GM12801 (cell line): ENCODE measurements around the gene SOAT1.

Experiments used
- CTCF ChIP-seq: IDR thresholded peaks from one replicate; pipeline ENCODE4 v1.5.1; 2011; ENCODE audit warnings: control low read depth; ENCODE audit not compliant: insufficient read length; ENCODE audit errors: extremely low read depth

The SOAT1 gene

GRCh38 chr1:179310291-179310690 lies 16.7 kb downstream of the SOAT1 start:
- TF ChIP-seq CTCF: no peak

GRCh38 chr1:179310721-179311120 lies 17.1 kb downstream of the SOAT1 start:
- TF ChIP-seq CTCF: no peak

DNA sequence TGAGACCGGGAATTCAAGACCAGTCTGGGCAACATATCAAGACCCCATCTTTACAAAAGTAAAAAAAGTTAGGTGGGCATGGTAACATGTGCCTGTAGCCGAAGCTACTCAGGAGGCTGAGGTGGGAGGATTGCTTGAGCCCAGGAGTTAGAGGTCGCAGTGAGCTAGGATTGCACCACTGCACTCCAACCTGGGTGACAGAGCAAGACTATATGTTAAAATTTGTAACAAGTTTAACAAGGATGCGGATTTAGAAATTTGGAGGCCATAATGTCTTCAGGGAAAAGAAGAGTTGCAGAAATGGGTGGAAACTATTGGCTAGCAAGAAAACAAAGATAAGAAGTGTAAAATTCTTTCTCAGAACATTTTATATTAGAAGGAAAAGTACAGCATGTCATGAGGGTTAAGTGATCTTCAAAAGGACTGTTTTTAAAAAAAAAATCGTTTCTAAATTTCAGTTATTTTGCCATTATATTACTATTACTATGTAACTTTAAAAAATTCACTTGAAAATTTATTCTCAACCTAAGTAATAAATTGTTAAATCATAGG lies 17.6 kb downstream of the SOAT1 start:
- no peak for TF ChIP-seq CTCF

GRCh38 chr1:179313004-179313403 lies 19.4 kb downstream of the SOAT1 start:
- no peak for TF ChIP-seq CTCF

DNA sequence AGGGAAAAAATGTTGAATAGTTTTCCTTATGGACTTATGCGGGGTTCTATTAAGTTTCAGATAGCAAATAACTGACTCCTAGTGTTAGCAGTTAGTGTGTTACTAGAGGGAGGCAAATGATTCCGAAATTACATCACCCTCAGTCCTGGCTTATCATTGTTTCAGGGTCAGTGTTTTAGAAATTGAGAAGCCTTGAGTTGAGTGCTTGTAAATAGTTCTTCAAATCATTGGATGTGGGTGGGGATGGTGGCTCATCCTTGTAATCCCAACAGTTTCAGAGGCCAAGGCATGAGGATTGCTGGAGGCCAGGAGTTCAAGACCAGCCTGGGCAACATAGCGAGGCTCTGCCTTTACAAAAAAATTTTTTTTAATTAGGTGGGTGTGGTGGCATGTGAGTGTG lies 21.3 kb downstream of the SOAT1 start:
- no peak for TF ChIP-seq CTCF

- TF ChIP-seq CTCF: no peak
These were observed 24.9 kb downstream of the SOAT1 start for GRCh38 chr1:179318491-179318890.

DNA sequence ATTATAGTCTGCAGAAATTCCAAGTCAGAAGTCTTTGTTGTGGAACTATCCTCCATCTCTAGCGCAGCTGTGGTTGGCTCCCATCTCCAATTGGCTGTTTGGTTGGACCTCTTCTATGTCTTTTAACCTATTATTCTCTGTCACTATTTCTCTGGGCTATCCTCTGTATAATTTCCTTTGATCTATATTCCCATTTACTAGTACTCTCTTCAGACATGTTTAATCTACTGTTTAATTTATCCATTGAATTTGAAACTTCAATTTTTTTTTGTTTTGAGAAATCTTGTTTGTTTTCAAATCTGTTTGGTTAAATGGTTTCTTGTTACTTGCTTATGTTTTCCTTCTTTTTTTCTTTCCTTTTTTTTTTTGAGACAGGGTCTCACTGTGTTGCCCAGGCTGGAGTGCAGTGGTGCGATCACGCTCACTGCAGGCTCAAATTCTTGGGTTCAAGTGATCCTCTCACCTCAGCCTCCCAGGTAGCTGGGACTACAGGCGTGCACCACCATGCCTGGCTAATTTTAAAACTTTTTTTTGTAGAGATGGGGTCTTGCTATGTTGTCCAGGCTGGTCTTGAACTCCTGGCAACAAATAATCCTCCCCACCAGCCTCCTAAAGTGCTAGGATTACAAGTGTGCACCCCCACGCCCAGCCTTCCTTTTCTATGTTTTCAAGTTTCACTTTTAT lies 28.1 kb downstream of the SOAT1 start:
- no peak for TF ChIP-seq CTCF
